ENCODE data around the gene KANSL1.

Gene KANSL1

GRCh38 chr17:46042925-46043324 lies 150.3 kb downstream of the KANSL1 start:
- DNase-seq (ENCODE audit: low spot score), result no peak

DNA sequence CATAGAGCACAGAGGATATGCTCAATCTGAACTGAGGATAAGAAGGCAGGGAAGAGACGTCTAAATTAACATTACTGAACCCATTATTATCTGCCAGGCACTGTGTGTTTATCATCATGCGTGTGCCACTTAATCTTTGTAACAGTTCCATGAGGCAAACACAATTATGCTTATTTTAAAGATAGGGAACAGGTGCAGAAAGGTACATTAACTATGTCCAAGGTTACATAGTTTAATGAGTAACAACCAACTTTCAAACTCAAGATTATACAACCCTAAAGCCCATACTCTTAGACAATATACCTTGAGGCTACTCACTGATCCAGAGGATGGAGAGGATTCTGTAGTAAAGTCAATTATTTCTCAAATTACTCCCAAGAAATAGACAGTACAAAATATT lies 151.0 kb downstream of the KANSL1 start:
- no peak for DNase-seq (ENCODE audit: low spot score)

DNA sequence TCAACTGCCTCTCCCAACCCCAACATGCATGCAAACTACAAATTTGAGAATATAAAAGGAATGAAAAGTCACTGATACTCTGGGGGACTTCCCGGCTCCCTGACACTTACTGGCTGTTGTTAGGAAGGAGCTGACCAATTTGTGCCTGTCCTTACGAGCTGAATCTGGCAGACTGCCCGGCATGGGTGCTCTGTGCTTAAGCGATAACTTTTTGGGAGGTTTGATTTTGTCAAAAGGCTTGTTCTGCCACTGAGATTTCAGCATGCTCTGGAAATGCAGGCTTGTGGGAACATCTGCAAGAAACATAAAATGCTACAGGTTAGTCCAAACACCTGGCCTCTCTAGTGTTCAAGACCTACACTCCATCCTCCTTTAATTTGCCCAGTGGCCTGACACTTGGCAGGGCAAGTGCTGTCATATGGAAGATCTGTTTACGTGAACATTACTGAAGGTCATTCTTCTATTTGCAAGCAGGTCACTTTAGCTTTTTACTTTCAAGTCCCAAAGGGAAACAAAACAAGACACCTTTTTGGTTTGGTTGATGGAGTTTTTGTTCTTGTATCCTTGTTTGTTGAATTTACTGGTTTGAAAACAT lies 153.5 kb downstream of the KANSL1 start:
- DNase-seq (ENCODE audit: low spot score), result no peak

DNA sequence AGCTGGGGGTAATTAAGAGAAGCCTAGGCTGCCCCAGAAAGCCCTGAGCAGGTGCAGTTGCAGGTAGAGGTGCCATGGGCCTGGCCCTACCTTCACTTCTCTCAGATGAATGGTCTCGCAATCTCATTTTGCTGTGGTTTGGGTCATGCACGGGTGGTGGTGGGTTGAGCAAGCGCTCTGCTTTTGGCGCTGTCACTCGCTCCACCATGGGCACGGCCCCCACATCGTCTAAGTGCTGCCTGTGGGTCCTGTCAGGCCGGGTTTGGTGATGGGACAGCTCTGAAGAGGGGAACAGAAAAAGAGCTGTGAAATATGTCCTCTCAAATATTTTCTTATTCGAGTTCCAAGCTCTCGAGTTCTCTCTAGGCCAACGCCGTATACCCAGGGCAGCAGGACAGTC lies 154.3 kb downstream of the KANSL1 start:
- no peak for DNase-seq (ENCODE audit: low spot score)

DNA sequence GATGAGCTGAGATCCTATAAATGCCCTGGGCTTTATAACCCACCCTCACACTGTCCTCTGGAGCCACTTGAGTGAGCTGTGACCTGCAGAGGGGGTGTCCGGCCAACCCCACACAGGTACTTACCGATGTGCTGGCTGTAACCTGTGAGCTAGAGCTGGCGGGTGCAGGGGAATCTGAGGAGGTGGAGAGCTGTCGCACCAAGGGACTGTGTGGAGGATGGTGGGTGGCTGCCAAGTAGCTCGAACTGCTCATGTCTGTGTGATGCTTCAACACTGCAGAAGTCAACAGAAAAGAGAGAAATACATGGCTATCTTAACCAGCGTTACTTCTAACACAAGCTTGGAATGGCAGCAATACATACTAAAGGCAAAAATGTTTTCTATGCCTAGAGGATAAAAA lies 154.8 kb downstream of the KANSL1 start:
- DNase-seq (ENCODE audit: low spot score), result no peak

GRCh38 chr17:46037722-46038255 lies 155.4 kb downstream of the KANSL1 start:
- no peak for DNase-seq (ENCODE audit: low spot score)

DNA sequence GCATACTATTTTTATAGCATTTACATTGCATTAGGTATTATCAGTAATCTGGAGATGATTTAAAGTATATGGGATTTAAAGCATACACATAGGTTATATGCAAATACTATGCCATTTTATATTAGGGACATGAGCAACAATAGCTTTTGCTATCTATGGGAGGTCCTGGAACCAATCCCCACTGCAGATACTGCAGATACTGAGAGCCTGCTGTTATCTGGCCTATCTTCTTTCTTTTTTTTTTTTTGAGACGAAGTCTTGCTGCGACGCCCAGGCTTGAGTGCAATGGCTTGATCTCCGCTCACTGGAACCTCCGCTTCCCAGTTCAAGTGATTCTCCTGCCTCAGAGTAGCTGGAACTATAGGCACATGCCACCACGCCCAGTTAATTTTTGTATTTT lies 156.7 kb downstream of the KANSL1 start:
- no peak for DNase-seq (ENCODE audit: low spot score)

GRCh38 chr17:46035112-46035818 lies 158.0 kb downstream of the KANSL1 start:
- DNase-seq (ENCODE audit: low spot score), result no peak

DNA sequence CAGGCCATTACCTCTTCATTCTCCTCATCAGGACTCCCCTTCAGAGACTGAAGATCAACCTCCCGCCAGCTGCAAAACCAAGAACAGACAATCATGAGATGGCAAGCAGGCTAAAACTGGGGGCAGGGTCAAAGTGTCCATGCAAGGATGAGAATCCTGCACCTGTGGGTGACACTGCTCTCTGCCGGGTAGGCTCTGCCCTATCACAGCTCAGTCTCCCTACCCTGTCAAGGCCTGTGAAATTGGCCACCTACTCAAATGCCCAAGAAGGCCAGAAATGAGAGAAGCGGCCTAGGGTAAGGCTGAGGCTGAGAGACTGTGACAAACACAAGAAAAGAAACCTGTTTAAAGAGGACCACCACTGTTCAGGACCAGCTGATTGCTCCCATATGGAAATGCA lies 159.8 kb downstream of the KANSL1 start:
- DNase-seq (ENCODE audit: low spot score), result no peak

DNA sequence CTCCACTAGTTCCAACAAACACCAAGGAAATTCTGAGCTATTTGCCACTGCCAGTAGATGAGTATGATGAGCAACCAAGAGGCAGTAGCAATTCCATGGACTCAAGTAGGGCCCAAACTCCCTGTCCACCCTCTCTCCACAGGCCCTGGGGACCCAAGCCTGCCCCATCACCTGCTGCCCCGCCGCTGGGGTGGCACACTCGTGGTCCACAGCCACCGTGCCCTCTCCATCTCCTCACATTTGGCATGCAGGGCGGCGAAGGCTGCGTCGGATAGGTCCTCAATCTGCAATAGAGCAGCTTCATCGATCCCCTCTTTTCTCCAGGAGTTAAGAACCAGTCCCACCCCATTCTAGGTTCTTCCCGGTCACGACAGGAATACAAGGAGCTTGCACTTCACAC lies 160.3 kb downstream of the KANSL1 start:
- no peak for DNase-seq (ENCODE audit: low spot score)

DNA sequence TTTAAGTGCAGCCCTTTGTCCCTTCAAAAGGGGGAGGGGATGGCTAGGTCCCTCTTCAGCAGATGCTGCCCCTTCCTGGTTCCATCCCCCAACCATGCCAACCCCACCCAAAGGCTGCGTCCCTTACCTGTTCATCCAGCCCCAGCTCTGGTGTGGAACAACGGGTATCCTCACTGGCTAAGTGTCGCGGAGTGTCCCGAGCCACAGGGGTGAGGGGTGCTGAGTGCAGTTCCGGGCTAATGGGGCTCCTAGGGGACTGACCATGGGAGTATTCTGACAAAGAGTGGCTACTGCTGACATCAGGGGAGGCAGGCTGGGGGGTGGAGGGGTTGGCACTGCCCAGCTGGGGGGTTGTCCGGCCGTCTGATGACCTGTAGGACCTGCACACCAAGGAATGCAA lies 161.3 kb downstream of the KANSL1 start:
- DNase-seq (ENCODE audit: low spot score), result no peak

DNA sequence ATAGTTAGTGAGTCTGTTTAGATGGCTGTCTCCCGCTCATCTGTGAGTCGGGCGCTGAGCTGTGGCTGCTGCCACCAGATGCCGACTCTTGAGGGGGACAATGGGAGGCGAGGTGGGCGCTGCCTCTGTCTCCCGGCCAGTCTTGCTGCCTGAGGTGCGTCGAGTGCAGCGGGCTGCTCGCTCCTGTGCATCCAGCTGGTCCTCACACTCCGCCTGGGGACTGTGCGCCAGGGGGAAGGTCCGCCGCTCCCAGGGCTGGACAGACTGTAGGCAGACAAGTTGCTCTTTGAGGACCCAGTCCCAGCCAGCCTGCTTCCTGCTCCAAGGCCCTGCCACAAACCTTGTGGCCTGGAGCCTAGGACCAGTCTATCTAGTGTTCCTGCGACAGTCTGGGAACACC lies 161.8 kb downstream of the KANSL1 start:
- DNase-seq (ENCODE audit: low spot score), result no peak

- DNase-seq (ENCODE audit: low spot score), result no peak
These were observed 162.5 kb downstream of the KANSL1 start for GRCh38 chr17:46030752-46031151.

DNA sequence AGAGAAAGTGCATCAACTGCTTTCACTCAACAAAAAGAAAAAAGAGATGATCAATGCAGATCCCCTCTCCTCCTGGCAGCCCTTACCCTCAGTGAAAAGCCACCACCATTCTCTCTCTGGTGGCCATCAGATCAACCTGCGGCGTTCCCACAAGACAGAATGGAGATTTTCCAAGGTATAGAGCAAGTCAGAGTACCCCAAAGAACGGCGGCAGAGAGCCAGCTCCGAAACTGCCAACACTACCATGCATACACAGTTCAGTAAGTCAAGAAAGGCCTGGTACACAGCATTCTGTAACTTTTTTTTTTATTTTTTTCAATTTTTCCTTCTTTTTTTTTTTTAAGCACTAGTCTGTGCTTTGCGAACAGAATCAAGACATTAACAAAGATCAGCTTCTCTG lies 163.6 kb downstream of the KANSL1 start:
- DNase-seq (ENCODE audit: low spot score), result no peak

DNA sequence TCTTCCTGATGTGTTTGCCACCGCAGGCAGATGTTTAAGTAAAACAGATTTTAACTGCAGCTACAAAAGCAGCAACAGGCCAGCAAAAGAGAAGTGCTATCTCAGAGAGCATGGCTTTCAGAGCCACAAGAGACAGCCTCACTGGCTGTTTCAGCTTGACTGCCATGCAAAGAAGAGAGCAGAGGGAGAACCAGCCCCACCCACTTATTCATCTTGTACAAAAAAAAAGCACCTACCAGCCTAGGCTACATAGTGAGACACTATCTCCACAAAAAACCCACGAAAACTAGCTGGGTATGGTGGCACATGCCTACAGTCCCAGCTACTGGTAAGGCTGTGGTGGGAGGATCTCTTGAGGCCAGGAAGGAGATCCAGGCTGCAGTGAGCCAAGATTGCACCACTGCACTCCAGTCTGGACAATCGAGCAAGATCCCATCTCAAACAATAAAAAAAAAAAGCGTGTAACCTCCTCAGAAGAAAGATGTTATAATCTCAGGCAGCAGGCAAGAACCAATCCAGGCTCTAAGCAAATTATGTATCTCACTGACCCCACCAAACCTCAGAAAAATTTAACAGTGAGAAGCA lies 164.2 kb downstream of the KANSL1 start:
- DNase-seq (ENCODE audit: low spot score), result no peak

DNA sequence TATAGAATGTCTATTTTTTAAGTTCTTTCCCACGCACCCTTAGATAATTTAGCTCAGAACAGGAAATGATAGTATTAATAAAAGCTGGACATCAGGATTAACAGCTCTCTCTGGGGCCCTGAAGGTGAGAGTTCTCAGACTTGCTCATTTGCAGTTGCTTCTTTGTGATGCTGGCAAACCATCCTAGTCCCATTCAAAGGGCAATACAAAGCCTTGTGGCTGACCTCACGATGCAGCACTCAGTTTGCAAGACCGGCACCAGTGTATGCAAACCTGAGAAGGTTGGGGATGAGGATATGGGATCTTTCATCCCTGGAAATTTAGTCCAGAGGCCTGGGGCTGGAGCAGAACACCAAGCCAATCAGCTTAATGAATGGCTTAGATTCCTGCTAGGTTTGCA lies 164.9 kb downstream of the KANSL1 start:
- DNase-seq (ENCODE audit: low spot score), result no peak

DNA sequence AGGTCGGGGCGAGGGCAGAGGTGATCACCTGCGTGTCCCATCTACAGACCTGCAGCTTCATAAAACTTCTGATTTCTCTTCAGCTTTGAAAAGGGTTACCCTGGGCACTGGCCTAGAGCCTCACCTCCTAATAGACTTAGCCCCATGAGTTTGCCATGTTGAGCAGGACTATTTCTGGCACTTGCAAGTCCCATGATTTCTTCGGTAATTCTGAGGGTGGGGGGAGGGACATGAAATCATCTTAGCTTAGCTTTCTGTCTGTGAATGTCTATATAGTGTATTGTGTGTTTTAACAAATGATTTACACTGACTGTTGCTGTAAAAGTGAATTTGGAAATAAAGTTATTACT lies 165.3 kb downstream of the KANSL1 start:
- no peak for DNase-seq (ENCODE audit: low spot score)

- no peak for DNase-seq (ENCODE audit: low spot score)
These were observed 165.9 kb downstream of the KANSL1 start for GRCh38 chr17:46027048-46027975.

DNA sequence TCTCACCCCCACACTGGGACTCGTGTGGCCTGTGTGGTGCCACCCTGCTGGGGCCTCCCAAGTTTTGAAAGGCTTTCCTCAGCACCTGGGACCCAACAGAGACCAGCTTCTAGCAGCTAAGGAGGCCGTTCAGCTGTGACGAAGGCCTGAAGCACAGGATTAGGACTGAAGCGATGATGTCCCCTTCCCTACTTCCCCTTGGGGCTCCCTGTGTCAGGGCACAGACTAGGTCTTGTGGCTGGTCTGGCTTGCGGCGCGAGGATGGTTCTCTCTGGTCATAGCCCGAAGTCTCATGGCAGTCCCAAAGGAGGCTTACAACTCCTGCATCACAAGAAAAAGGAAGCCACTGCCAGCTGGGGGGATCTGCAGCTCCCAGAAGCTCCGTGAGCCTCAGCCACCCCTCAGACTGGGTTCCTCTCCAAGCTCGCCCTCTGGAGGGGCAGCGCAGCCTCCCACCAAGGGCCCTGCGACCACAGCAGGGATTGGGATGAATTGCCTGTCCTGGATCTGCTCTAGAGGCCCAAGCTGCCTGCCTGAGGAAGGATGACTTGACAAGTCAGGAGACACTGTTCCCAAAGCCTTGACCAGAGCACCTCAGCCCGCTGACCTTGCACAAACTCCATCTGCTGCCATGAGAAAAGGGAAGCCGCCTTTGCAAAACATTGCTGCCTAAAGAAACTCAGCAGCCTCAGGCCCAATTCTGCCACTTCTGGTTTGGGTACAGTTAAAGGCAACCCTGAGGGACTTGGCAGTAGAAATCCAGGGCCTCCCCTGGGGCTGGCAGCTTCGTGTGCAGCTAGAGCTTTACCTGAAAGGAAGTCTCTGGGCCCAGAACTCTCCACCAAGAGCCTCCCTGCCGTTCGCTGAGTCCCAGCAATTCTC lies 166.8 kb downstream of the KANSL1 start:
- DNase-seq (ENCODE audit: low spot score), result no peak

DNA sequence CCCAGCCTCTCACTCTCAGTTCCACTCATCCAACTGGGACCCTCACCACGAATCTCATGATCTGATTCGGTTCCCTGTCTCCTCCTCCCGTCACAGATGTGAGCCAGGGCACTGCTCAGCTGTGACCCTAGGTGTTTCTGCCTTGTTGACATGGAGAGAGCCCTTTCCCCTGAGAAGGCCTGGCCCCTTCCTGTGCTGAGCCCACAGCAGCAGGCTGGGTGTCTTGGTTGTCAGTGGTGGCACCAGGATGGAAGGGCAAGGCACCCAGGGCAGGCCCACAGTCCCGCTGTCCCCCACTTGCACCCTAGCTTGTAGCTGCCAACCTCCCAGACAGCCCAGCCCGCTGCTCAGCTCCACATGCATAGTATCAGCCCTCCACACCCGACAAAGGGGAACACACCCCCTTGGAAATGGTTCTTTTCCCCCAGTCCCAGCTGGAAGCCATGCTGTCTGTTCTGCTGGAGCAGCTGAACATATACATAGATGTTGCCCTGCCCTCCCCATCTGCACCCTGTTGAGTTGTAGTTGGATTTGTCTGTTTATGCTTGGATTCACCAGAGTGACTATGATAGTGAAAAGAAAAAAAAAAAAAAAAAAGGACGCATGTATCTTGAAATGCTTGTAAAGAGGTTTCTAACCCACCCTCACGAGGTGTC lies 167.6 kb downstream of the KANSL1 start:
- DNase-seq (ENCODE audit: low spot score), result no peak

GRCh38 chr17:46025060-46025459 lies 168.2 kb downstream of the KANSL1 start:
- DNase-seq (ENCODE audit: low spot score), result no peak
